GM18951 (cell line): ENCODE results near the gene SH3GL3.

Experiments used
- POLR2A ChIP-seq: IDR thresholded peaks from 4 replicates; pipeline ENCODE4 v1.6.1; 2011; ENCODE audit warnings: mild to moderate bottlenecking; ENCODE audit not compliant: insufficient read length, insufficient read depth; ENCODE audit errors: extremely low read depth
- in situ Hi-C: fragments of 300-500 bp; cut with MboI; formaldehyde crosslinking; loops from one replicate; pipeline ENCODE4 v1.12.0; 2022; ENCODE audit warnings: low sequenced_read_pairs, mixed read lengths, inconsistent platforms; ENCODE audit not compliant: unreplicated experiment

The SH3GL3 gene

DNA sequence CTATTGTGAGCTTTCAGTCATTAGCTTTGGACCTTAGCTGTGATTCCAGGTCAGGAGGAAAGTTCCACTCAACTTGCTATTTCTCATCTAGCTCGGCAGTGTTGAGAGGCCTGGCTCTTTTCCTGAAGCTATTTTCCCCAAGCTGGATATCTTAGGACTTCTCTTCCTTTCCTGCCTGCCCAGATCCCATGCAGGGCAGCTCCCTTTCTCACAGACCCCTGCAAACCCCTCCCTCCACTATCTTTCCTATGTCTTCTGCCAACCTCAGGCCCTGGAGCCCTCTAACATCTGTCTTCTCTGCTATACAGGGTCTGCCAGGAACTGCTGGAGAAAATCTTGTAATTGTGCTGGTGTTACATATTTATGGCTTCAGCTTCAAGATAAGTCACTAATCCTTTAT, 49.6 kb downstream of the SH3GL3 start:
- no peak for TF ChIP-seq POLR2A
- in situ Hi-C loops: no loop called here

DNA sequence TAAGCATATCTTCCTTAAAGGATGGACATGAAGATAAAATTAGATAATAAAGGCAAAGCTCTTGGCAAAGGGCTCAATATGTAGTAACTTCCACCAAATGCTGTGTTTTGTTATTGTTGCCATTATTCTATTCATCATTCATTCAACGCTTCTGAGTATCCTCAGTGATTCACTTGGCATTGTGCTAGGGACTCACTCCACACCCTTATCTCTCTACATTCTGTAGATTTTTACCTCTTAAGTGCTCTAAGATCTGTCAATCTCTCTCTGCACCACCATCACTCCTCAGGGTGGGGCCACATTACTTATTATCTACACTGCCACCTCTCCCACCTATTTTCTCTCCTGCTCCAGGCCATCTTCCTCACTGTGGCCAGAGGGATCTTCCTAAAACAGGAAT, 51.2 kb downstream of the SH3GL3 start:
- no peak for TF ChIP-seq POLR2A
- in situ Hi-C loops: no loop called here

- TF ChIP-seq POLR2A: no peak
- in situ Hi-C loops: no loop called here
Observed at GRCh38 chr15:83498801-83499200, 51.7 kb downstream of the SH3GL3 start.

GRCh38 chr15:83499476-83499875, 52.3 kb downstream of the SH3GL3 start:
- in situ Hi-C loops: no loop called here
- TF ChIP-seq POLR2A: no peak

- no peak for TF ChIP-seq POLR2A
- in situ Hi-C loops: no loop called here
Observed at GRCh38 chr15:83503595-83504364, 56.6 kb downstream of the SH3GL3 start.

- in situ Hi-C loops: no loop called here
- no peak for TF ChIP-seq POLR2A
Observed at GRCh38 chr15:83504365-83504764, 57.2 kb downstream of the SH3GL3 start.

DNA sequence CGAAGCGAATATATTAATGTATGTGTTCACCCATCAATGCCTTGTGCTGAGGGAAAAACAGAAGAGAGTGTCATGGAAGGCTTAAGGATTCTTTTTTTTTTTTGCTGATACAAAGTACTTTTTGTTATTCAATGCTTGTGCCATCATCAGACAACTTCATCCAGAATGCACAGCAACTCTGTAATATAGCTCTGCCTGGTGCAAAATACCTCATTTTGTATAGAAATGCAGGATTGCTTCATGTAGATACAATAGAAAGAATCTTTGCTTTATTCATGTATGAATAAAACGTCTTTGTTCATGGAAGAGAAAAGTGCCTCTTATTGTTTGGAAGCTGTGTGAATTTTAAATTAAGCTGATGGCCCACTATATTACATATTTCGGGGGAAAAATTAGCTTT, 62.9 kb downstream of the SH3GL3 start:
- no peak for TF ChIP-seq POLR2A

GRCh38 chr15:83512459-83512858, 65.3 kb downstream of the SH3GL3 start:
- in situ Hi-C loops: no loop called here
- TF ChIP-seq POLR2A: no peak

More for the DNA sequence above, 62.9 kb downstream of the SH3GL3 start:
- in situ Hi-C loops: no loop called here

GRCh38 chr15:83514584-83514983, 67.4 kb downstream of the SH3GL3 start:
- no peak for TF ChIP-seq POLR2A
- in situ Hi-C loops: no loop called here

DNA sequence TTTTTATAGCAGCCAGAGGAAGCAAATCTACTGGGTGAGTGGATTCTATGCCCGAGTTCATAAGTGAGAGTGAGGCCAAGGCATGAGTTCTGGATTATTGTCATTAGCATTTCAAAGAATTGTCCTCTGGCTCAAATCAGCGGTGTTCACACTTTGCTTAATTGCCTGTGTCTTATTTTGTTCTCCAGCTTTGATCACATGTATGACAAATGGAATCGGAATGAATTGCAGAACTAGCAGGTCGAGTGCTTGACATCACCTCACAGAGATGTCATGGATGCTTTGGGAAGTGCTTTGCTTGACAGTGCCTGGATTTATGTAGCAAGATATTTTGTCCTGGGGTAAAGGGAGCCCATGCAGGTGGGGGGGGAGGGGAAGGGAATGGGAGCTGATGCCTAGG, 68.0 kb downstream of the SH3GL3 start:
- TF ChIP-seq POLR2A: no peak
- in situ Hi-C loops: no loop called here

GRCh38 chr15:83516935-83517334, 69.8 kb downstream of the SH3GL3 start:
- in situ Hi-C loops: no loop called here

DNA sequence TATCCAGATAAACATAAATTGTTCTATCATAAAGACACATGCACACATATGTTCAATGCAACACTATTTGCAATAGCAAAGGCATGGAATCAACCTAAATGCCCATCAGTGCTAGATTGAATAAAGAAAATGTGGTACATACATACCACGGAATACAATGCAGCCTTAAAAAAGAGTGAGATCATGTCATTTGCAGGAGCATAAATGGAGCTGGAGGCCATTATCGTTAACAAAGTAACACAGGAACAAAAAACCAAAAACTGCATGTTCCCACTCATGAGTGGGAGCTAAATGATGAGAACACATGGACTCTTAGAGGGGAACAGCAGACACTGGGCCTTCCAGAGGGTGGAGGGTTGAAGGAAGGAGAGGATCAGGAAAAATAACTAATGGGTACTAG, 79.2 kb downstream of the SH3GL3 start:
- TF ChIP-seq POLR2A: no peak
- in situ Hi-C loops: no loop called here

More at GRCh38 chr15:83516935-83517334, 69.8 kb downstream of the SH3GL3 start:
- no peak for TF ChIP-seq POLR2A

DNA sequence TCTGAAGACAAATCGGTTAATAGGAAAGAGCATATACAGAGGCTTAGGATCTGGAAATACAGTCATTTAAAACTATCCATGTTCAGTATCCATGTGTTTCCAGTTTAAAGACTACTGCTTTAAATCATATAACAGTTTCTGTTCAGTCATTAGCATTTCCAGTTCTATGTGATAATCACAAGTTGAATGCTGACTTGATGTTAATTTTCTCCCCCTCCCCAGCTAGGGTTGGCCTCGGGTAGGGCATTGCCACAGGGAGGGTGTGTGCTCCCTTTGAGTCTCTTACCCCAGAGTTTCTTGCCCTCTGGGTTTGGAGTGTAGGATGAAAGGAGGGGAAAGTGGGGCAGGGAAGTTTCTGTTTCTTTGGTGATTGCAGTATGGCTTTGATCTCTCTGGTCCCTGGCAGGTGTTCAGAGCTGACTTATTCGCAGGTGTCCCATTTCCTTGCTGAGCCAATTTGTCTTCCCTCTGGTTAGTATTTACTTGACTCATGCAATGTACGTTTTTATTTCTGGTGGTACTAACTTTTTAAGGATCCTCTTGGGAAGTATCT, 86.3 kb downstream of the SH3GL3 start:
- in situ Hi-C loops: no loop called here
- TF ChIP-seq POLR2A: no peak

GRCh38 chr15:83537606-83538005, 90.5 kb downstream of the SH3GL3 start:
- in situ Hi-C loops: no loop called here
- no peak for TF ChIP-seq POLR2A
